Endothelial cell of umbilical vein (primary cell): ENCODE data around the gene DUSP8. TPM values are rescaled to one million over a fixed set of nuclear protein-coding genes. Genes with fewer than 3 reads are reported as not detected.

Experiments used
- BruUV-seq: library from RNA; stranded (reverse); fragments of 400-500 nt; replicated peaks from 2 replicates; lab custom pipeline; 2021; lab: Mats Ljungman, UMichigan
- CTCF ChIA-PET: fragments of 300-600, 350-600 bp; sonication (Branson Sonifier 250); formaldehyde crosslinking; loops from one replicate; lab custom pipeline; 2021; ENCODE audit warnings: antibody characterized with exemption, inconsistent platforms; lab: Charles Lee
- POLR2A ChIA-PET: fragments of 300-600, 350-600 bp; sonication (Branson Sonifier 250); formaldehyde crosslinking; loops from one replicate; lab custom pipeline; 2021; ENCODE audit warnings: antibody characterized with exemption, inconsistent platforms; lab: Charles Lee
- DNase-seq: peaks from one replicate; pipeline ENCODE4 v3.0.0-alpha.2; 2011; ENCODE audit warnings: low read depth, low spot score
- FAIRE-seq: peaks from 2 replicates; lab custom pipeline; 2011; peaks lifted over from hg19 to GRCh38; lab: Jason Lieb, UNC
- H2AFZ ChIP-seq: 2 replicates; pipeline ENCODE4 v1.6.0; 2012; ENCODE audit warnings: low read depth, low read length, control low read depth, inconsistent platforms
- H3K27ac ChIP-seq: 2 replicates; pipeline ENCODE4 v1.5.1; 2011; ENCODE audit warnings: low read depth, mild to moderate bottlenecking, control low read depth, low read length, moderate library complexity; ENCODE audit not compliant: insufficient read depth
- H3K27me3 ChIP-seq, 2 experiments: 2 replicates each; pipeline versions ENCODE4 v1.6.0 to v1.6.1; 2011; ENCODE audit warnings: low read length in 2 of 2, mixed read lengths in 1 of 2; ENCODE audit not compliant: control insufficient read depth in 2 of 2, insufficient read depth in 2 of 2
- H3K36me3 ChIP-seq, 2 experiments: 2 replicates in 1 of 2; 3 replicates in 1 of 2; pipeline ENCODE4 v1.5.1; 2011; ENCODE audit warnings: low read length in 2 of 2, mild to moderate bottlenecking in 1 of 2, moderate library complexity in 1 of 2; ENCODE audit not compliant: control insufficient read depth in 2 of 2, insufficient read depth in 2 of 2; ENCODE audit errors: extremely low read depth in 1 of 2
- H3K4me1 ChIP-seq: 3 replicates; pipeline ENCODE4 v1.5.1; 2011; ENCODE audit warnings: mild to moderate bottlenecking, low read length; ENCODE audit not compliant: control insufficient read depth, insufficient read depth; ENCODE audit errors: extremely low read depth
- H3K4me2 ChIP-seq: 2 replicates; pipeline ENCODE4 v1.6.1; 2011; ENCODE audit warnings: low read length, control low read depth, mixed read lengths; ENCODE audit not compliant: insufficient read depth
- H3K4me3 ChIP-seq, 3 experiments: fragments of 200-600 bp in 1 of 3; sonication (generic), shearing (Covaris generic) in 1 of 3; replicated peaks in 1 of 3; 2 replicates each; pipeline ENCODE4 v1.5.1; 2011 to 2016; ENCODE audit warnings: control low read depth in 3 of 3, low read length in 3 of 3, mild to moderate bottlenecking in 2 of 3, inconsistent platforms in 1 of 3, low read depth in 1 of 3, moderate library complexity in 1 of 3; ENCODE audit not compliant: insufficient read depth in 1 of 3
- H3K79me2 ChIP-seq: 2 replicates; pipeline ENCODE4 v1.6.0; 2012; ENCODE audit warnings: low read length, inconsistent platforms; ENCODE audit not compliant: control insufficient read depth, insufficient read depth
- H3K9ac ChIP-seq: replicated peaks from 2 replicates; pipeline ENCODE3; 2011; ENCODE audit warnings: low read length, control low read depth; ENCODE audit not compliant: insufficient read depth; ENCODE audit errors: extremely low read depth
- H3K9me1 ChIP-seq: replicated peaks from 3 replicates; pipeline ENCODE4 v1.6.0; 2011; ENCODE audit warnings: mild to moderate bottlenecking, low read length; ENCODE audit not compliant: control insufficient read depth, insufficient read depth; ENCODE audit errors: extremely low read depth
- H3K9me3 ChIP-seq: replicated peaks from 2 replicates; pipeline ENCODE4 v1.5.1; 2012; ENCODE audit warnings: low read length, inconsistent platforms; ENCODE audit not compliant: control insufficient read depth, insufficient read depth
- H4K20me1 ChIP-seq: replicated peaks from 2 replicates; pipeline ENCODE3; 2011; ENCODE audit warnings: mild to moderate bottlenecking, low read length; ENCODE audit not compliant: control insufficient read depth, insufficient read depth; ENCODE audit errors: extremely low read depth
- EZH2 ChIP-seq: IDR thresholded peaks from 2 replicates; pipeline ENCODE4 v1.6.1; 2012; ENCODE audit warnings: borderline replicate concordance, low read depth, mild to moderate bottlenecking, moderate library complexity, low read length, inconsistent platforms; ENCODE audit not compliant: severe bottlenecking
- FOS ChIP-seq: IDR thresholded peaks from 2 replicates; pipeline ENCODE4 v1.6.1; 2011; ENCODE audit warnings: mild to moderate bottlenecking, low read length, moderate library complexity, borderline replicate concordance; ENCODE audit not compliant: insufficient read depth
- GATA2 ChIP-seq: IDR thresholded peaks from 2 replicates; pipeline ENCODE4 v1.7.0; 2011; ENCODE audit warnings: low read depth, mild to moderate bottlenecking, moderate library complexity, mixed read lengths, low read length; ENCODE audit not compliant: insufficient read length, insufficient read depth
- JUN ChIP-seq: IDR thresholded peaks from 2 replicates; pipeline ENCODE4 v1.6.1; 2011; ENCODE audit warnings: borderline replicate concordance, low read depth; ENCODE audit not compliant: insufficient read length, insufficient read depth
- MYC ChIP-seq: IDR thresholded peaks from one replicate; pipeline ENCODE4 v1.6.1; 2011; ENCODE audit warnings: mild to moderate bottlenecking, low read depth, low read length
- POLR2A ChIP-seq: IDR thresholded peaks from 2 replicates; pipeline ENCODE4 v1.6.1; 2012; ENCODE audit warnings: low read depth, mild to moderate bottlenecking, control low read depth, low read length
- POLR2AphosphoS5 ChIP-seq: IDR thresholded peaks from 2 replicates; pipeline ENCODE4 v1.6.1; 2012; ENCODE audit warnings: low read depth, mild to moderate bottlenecking, control low read depth, low read length, moderate library complexity; ENCODE audit not compliant: insufficient read depth
- dilution Hi-C: fragments of 300-500 bp; cut with MboI; formaldehyde crosslinking; loops from one replicate; pipeline ENCODE4 v1.15.0; 2019; ENCODE audit warnings: low sequenced_read_pairs; ENCODE audit not compliant: extremely low pct_ligation_motif_present
- intact Hi-C: fragments of 100-400 bp; cut with micrococcal nuclease; formaldehyde crosslinking; loops from one replicate; pipeline ENCODE4 v1.10.0; 2022
- polyA plus RNA-seq, 4 experiments: library from polyadenylated mRNA; depleted of rRNA in 3 of 4; stranded (reverse) in 3 of 4; unstranded in 1 of 4; fragments of >200 nt; gene quantifications; 2 replicates each; pipeline versions ENCODE4 v1.2.1 to v1.2.3, GENCODE V29; 2011 to 2012; ENCODE audit warnings: missing spikeins in 1 of 4
- total RNA-seq: library from RNA; stranded (reverse); gene quantifications from 2 replicates; pipeline ENCODE4 v1.2.3, GENCODE V29; 2021
- TF ChIP-seq, protein P1 (sequence below), 2 donors: IDR thresholded peaks; 1 replicate in 1 of 2; 2 replicates in 1 of 2; pipeline ENCODE4 v1.5.1; 2011; ENCODE audit warnings: low read length in 2 of 2, mild to moderate bottlenecking in 2 of 2, moderate library complexity in 2 of 2, control low read depth in 1 of 2, inconsistent platforms in 1 of 2, low read depth in 1 of 2; ENCODE audit not compliant: insufficient read depth in 1 of 2; ENCODE audit errors: extremely low read depth in 1 of 2
- TF ChIP-seq, protein P2 (sequence below): IDR thresholded peaks from 2 replicates; pipeline ENCODE4 v1.6.1; 2011; ENCODE audit not compliant: insufficient read depth, insufficient read length

The DUSP8 gene
- total and polyA plus RNA-seq, 2 donors (not counting 3 experiments of a cell fraction or from before 2014, with no cell fraction given): 4.6 to 5.9 TPM

- Histone ChIP-seq H3K27ac (no peak overlapping the region), H4K20me1 (no peaks in the 10 kb centered on the region), H3K79me2 (no peaks in the 10 kb centered on the region), H3K9me3 (no peaks in the 10 kb centered on the region), H3K4me2 (no peak overlapping the region), H3K9ac (no peak overlapping the region), H3K4me3 (no peak overlapping the region), H3K4me1 (no peaks in the 10 kb centered on the region), H3K9me1 (no peaks in the 10 kb centered on the region), H3K36me3 (no peaks in the 10 kb centered on the region), H3K27me3 (peaks cover 2 to 4% of the 10 kb centered on the region in 2 experiments), H2AFZ (no peak overlapping the region)
- TF ChIP-seq EZH2: no peak
- TF ChIP-seq FOS: no peak
- TF ChIP-seq POLR2AphosphoS5: no peak
- no peak for TF ChIP-seq GATA2
- TF ChIP-seq POLR2A: no peak
- TF ChIP-seq, protein P1, sequence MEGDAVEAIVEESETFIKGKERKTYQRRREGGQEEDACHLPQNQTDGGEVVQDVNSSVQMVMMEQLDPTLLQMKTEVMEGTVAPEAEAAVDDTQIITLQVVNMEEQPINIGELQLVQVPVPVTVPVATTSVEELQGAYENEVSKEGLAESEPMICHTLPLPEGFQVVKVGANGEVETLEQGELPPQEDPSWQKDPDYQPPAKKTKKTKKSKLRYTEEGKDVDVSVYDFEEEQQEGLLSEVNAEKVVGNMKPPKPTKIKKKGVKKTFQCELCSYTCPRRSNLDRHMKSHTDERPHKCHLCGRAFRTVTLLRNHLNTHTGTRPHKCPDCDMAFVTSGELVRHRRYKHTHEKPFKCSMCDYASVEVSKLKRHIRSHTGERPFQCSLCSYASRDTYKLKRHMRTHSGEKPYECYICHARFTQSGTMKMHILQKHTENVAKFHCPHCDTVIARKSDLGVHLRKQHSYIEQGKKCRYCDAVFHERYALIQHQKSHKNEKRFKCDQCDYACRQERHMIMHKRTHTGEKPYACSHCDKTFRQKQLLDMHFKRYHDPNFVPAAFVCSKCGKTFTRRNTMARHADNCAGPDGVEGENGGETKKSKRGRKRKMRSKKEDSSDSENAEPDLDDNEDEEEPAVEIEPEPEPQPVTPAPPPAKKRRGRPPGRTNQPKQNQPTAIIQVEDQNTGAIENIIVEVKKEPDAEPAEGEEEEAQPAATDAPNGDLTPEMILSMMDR (IDR thresholded peaks at IDR 0.05; ENCODE audit: extremely low read depth in 1 of 2, insufficient read depth in 1 of 2, low read depth in 1 of 2, low read length in 2 of 2): no peak
- TF ChIP-seq JUN: no peak
- TF ChIP-seq, protein P2, sequence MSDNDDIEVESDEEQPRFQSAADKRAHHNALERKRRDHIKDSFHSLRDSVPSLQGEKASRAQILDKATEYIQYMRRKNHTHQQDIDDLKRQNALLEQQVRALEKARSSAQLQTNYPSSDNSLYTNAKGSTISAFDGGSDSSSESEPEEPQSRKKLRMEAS: no peak
- no peak for TF ChIP-seq MYC
- CTCF ChIA-PET: interaction anchor here (1.6 to 3.5 kb wide), 2 partner anchors 24 to 33 kb away, joined by 3 to 24 read pairs; no protein-coding TSS in a partner anchor
- FAIRE-seq: no peak
- DNase-seq: no peak
- POLR2A ChIA-PET: no interaction called here
- dilution Hi-C loops (no loop called here), intact Hi-C loops (loop anchor here (1.0 kb wide), 1 partner anchor 19 kb away; no protein-coding TSS in a partner anchor)
- BruUV-seq: no TSS peak
Observed at GRCh38 chr11:1619449-1619848, 47.4 kb upstream of the DUSP8 start.
